ENCODE results near the gene RAP1GDS1.
"Not testable (repeated sequence)": the region's sequence is repeated elsewhere in the genome, so short reads cannot be mapped to it uniquely, and the experiment has no call there.

The RAP1GDS1 gene

GRCh38 chr4:98446499-98447375 lies 185.6 kb downstream of the RAP1GDS1 start:
- DNase-seq, result peak; percentile 39

- peak; percentile 9 for DNase-seq
Measured at GRCh38 chr4:98447648-98448047, 186.5 kb downstream of the RAP1GDS1 start.

- peak; percentile 44 for DNase-seq
Measured at GRCh38 chr4:98448908-98449307, 187.7 kb downstream of the RAP1GDS1 start.

GRCh38 chr4:98452091-98452490 lies 190.9 kb downstream of the RAP1GDS1 start:
- DNase-seq, result no peak

- DNase-seq, result not testable (repeated sequence)
Measured at GRCh38 chr4:98457422-98457821, 196.2 kb downstream of the RAP1GDS1 start.

GRCh38 chr4:98461121-98461865 lies 200.1 kb downstream of the RAP1GDS1 start:
- DNase-seq, result not testable (repeated sequence)

- DNase-seq, result no peak
Measured at GRCh38 chr4:98462487-98462886, 201.3 kb downstream of the RAP1GDS1 start.

- DNase-seq, result no peak
Measured at GRCh38 chr4:98466868-98467599, 205.8 kb downstream of the RAP1GDS1 start.

- no peak for DNase-seq
Measured at GRCh38 chr4:98467627-98468072, 206.5 kb downstream of the RAP1GDS1 start.

GRCh38 chr4:98468709-98469108 lies 207.5 kb downstream of the RAP1GDS1 start:
- no peak for DNase-seq

- DNase-seq, result no peak
Measured at GRCh38 chr4:98469771-98470170, 208.6 kb downstream of the RAP1GDS1 start.

GRCh38 chr4:98470366-98470765 lies 209.2 kb downstream of the RAP1GDS1 start:
- no peak for DNase-seq

GRCh38 chr4:98470831-98471230 lies 209.6 kb downstream of the RAP1GDS1 start:
- DNase-seq, result no peak

- DNase-seq, result no peak
Measured at GRCh38 chr4:98473046-98473445, 211.9 kb downstream of the RAP1GDS1 start.

GRCh38 chr4:98474408-98474844 lies 213.2 kb downstream of the RAP1GDS1 start:
- peak; percentile 15 for DNase-seq

- DNase-seq, result no peak
Measured at GRCh38 chr4:98476891-98477290, 215.7 kb downstream of the RAP1GDS1 start.

GRCh38 chr4:98479590-98479989 lies 218.4 kb downstream of the RAP1GDS1 start:
- DNase-seq, result not testable (repeated sequence)

- no peak for DNase-seq
Measured at GRCh38 chr4:98480535-98480934, 219.4 kb downstream of the RAP1GDS1 start.

GRCh38 chr4:98481167-98481566 lies 220.0 kb downstream of the RAP1GDS1 start:
- no peak for DNase-seq

GRCh38 chr4:98482503-98482846 lies 221.3 kb downstream of the RAP1GDS1 start:
- DNase-seq, result no peak

- no peak for DNase-seq
Measured at GRCh38 chr4:98482847-98483806, 221.9 kb downstream of the RAP1GDS1 start.

- no peak for DNase-seq
Measured at GRCh38 chr4:98484031-98484430, 222.8 kb downstream of the RAP1GDS1 start.
